ENCODE results near the gene NKX2-1.

The NKX2-1 gene

DNA sequence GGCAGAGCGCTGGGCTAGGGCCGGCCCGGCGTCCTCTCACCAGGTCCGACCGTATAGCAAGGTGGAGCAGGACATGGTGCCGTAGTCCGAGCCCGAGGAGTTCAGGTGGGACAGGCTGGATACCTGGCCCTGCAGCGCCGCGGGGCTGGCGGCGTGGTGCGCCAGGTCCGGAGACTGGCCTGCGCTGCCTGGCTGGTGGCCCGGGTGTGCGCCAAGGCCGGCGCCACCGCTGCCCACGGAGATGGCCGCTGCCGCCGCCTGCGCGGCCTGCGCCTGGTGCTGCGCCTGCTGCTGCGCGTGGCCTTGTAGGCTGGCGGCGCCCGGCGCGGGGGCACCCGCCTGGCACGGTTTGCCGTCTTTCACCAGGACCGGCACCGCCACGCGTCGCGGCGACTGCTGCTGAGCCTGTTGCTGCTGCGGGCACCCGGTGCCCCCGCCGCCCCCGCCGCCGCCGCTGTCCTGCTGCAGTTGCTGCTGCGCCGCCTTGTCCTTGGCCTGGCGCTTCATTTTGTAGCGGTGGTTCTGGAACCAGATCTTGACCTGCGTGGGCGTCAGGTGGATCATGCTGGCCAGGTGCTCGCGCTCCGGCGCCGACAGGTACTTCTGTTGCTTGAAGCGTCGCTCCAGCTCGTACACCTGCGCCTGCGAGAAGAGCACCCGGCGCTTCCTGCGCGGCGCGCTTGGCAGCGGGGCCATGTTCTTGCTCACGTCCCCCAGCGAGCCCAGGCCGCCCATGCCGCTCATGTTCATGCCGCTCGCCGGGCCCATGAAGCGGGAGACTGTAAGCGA, 2.6 kb downstream of the NKX2-1 start:
- no peak for DNase-seq

GRCh38 chr14:36516719-36517241, 3.3 kb downstream of the NKX2-1 start:
- DNase-seq = no peak

GRCh38 chr14:36515896-36516718, 3.9 kb downstream of the NKX2-1 start:
- DNase-seq = no peak

DNA sequence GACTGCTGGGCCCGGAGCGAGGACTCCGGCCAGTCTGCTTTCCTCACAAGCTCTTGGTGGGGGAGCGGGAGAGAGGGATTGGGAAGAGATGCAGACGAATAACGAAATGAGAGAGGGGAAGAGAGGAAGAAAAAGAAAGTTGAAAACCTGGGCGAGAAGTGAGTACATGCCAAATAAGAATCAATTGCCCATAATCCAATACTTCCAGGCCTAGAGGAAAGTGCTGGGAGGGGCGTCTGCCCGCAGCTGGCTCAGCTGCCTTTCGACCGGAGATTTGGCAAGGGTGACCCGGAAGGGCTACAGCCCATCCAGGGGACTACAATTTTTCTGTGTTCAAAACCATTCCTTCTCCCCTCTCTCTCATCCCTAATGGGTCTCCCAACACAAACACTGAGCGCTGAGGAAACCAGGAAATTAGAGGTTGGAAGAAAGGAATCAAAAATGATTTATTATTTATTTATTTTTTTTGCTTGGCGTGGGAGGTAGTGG, 4.9 kb downstream of the NKX2-1 start:
- no peak for DNase-seq

DNA sequence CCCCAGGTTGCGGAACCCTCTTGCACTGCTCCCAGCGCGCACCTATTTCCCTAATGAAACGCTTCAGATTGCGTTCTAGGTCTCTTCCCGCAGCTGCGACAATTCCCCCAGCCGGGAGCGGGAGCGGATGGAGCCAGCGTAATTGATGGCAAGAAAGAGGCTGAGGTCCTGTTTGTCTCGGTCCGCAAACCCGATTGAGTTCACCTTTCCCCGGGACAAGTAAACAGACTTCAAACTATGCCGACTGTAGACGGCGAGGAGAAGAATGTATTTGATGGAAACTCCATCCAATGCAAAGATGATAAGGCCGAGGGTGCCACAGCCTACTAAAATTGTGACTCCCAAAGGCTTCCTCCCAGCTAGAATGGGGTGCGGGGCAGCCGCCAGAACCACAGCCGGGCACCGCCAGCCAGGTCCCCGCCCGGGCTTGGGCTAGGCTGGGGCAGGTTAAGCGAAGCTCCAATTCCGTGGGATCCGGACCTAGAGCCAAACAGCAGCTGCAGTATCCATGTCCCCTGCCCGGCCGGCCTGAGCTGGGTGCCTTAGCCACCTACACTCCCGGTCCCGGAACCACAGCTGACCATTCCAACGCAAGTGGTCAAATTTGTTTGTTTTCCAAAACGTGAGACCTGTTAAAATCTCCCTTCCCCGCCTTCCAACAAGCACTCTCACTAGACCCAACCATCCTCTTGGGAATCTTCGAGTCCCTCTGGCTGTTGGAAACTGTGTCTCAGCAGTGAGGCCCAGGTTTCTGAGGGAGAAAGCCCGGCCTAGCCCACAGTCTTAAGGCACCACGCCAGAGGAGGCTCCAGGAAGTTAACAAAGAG, 5.5 kb downstream of the NKX2-1 start:
- no peak for DNase-seq

DNA sequence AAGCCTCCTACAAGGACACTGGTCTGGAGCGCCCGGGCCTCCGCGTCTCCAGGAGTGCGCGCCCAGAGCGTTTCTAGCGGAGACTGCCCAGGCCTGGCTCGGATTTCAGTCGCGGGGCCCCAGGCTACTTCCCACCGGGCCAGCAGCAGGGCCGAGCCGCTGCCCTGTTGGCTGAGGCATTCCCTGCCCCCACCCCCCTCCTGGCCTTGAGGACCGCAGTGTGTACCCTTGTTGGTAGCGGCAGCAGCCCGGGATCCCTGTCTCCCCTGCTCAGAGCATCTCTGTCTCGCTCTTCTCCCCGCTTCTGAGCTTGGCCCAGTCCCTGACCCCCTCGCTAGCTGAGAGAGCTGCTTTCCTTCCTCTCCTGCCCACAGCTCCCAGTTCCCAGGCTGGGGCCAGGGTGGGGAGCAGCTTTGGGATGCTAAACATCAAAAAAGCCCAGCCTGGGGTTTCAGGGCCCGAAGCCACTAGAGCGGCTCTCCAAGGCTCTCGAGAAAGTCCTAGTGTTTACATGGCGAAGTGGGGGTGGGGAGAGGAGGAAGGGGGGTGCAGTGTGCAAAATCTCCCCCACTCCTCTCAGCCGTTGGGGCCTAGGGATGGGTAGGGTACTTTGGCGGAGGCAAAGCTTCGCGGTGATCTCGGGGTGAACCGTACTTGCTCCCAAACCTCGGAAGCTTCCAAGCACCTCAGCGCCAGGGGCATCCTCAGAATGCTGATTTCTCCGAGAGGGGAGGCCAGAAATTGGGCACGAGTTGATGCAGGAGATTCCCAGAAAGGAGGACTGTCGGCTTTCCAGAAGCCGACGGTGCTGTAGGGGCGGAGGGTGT, 6.4 kb downstream of the NKX2-1 start:
- DNase-seq = no peak

DNA sequence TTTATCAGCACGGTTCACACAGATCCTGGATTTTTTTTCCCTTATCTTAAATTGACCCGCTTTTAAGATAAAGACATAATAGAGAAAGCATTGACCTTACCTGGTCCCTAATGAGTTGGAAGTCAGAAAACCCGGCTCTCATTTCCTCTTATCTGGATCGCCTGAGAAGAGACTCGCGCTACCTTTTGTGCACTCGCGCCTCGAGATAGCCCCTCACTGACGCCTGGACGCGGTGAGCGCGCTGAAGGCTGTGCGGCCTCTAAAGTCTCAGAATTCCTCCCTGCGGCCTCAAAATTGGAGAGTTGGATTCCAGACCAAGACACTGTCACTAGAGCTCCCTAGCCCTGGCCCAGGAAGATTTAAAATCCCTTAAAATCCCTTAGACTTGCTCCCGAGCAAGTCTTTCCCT, 7.0 kb downstream of the NKX2-1 start:
- no peak for DNase-seq

DNA sequence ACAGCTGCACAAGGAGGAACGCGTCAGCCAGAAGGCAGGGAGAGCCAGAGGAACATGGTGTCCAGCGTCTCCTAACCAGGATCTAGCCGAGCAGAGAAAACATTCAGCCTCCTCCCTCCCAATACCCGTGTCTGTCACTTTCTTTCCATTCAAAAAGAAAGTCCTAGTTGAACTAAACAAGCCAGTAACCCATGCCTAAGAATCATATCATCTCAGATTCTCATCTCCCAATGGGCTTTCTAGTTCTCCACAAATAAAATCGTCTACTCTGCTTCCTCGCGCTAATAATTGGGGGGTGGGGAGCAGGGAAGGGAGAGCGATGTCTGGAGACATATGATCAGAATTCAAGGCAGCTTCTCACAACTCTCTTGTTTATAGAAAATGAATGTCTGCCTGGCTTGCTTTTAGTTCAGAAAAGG, 7.4 kb downstream of the NKX2-1 start:
- no peak for DNase-seq

DNA sequence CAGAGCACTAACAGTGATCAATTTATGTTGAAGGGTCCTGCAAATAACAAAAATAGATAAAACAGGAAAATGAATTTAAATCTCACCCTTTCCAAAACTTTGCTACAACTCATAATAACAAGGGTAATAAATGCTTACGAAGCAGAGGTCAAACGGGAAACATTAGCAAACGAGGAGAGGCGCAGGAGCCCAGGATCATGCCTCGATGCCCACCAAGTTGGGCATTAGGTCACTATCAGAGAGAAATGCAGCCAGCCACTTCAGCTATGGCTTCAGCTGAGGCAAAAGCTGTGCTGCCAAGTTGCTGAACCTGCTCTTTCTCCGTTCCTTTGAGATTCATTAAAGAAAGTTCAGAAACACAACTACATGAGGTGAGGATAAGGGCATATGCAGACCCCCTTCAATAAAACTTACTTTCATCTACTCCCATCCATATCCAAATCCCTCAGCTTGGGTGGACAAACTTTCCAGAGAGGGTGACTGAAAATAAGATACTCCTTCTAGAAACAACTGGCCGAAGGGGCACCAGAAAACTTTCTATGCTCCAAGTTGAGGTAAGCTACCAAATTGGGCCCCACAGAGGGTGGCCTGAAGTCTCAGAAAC, 7.9 kb downstream of the NKX2-1 start:
- DNase-seq = no peak

- no peak for DNase-seq
Measured at GRCh38 chr14:36510874-36511273, 9.2 kb downstream of the NKX2-1 start.

DNA sequence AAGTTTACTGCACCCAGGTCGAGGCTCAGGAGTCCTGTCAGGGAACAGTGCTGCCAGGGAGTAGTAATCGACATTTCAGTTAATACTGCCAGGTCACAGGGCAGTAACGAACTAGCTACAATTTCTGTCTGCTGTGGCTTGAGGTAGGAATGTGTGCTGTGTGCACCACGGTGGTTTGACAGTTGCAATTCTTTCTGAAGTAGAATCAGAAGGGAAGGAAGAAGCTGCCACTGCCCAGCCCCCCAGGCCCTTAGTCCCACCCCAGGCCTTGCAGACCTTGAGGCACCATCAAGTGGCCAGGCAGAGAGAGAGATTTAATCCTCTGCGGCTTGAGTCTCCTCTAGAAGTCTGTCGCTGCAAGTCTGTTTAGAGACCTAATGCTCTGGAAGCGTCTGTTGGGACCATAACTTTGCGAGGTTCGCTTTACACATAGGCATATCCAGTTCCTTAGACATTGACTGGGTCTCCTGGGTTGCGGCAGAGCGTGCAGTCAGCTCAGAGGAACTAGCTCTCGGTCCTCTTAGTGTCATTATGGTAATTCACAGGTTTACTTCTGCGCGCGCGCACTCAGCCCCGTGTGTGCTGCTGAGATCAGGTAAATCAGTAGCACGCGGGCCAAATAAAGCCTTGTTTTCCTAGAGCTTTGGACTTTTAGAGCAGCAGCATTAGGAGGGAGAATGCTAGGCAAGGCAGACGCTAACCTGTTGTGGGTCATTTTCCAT, 9.8 kb downstream of the NKX2-1 start:
- no peak for DNase-seq

- no peak for DNase-seq
Measured at GRCh38 chr14:36509069-36509917, 10.7 kb downstream of the NKX2-1 start.

DNA sequence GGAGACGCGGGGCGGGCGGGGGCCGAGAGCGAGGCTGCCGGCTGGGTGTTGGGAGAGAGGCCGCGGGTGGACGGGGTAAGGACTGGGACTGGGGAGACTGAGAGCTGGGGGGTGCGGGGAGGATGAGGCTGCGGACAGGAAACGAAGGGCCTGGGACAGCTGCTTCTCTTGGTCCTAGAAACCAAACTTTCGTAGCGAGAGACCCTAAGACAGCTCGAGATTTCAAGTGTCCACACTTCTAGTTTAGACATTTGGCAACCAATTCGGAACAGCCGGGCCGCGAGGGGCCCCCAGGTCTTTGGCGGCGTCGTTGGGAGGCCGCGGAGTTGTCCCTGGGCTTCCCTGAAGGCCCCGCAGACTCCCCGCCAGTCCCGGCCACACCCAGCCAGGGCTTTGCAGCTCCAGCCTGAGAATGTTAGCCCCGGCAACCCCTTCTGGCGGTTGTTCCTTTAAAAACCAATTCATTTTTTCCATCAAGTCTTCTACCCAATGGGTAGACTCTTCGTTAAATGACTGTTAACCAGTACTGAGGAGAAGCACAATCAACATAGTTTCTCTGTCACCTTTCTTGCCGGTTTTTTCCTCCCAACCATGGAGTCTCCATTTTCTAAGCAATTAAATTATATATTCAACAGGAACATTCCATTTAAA, 11.5 kb downstream of the NKX2-1 start:
- DNase-seq = no peak

- no peak for DNase-seq
Measured at GRCh38 chr14:36507847-36508417, 12.1 kb downstream of the NKX2-1 start.

GRCh38 chr14:36506732-36507614, 13.1 kb downstream of the NKX2-1 start:
- no peak for DNase-seq

DNA sequence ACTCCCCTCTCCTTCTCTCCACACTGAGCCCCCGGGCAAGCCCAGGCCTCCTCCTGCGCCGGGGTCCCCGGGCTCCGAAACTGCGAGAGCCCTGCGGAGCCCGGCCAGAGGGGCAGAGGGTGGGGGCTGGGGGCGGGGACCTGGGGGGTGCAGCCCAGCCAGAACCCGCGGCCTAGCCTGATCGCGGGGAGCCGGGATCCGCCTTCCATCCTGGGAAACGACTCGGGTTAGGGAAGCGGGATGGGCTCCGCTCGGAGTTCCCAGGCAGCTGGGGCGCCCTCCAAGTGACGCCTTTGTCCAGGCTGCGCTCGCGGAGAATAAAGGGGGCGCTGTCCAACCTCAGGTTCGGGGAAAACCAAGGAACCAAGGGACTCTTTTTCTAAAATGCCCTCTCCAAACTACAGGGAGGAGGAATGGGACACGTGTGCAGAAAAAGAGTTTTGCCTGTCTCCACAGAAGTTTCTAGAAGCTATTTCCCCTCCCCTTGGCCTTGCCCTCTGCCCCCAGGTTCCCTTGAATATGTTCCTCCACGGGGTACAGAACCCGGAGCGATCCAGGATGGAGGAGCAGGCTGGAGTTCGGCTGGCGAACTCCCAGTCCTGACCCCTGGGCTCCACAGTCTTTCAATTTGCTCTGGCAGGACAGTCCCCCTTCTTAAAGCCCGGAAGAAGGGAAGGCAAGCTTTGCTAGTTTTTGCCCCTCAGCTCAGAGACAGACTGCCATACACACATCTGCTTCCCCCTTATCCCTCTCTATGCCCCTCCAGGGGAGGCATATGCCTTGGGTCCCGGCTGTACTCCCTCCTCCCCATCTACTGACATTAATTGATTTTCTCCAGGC, 13.9 kb downstream of the NKX2-1 start:
- no peak for DNase-seq

Measured in CD4-positive, alpha-beta T cell treated with Interleukin-6 for 4 hours (primary cell).